Measurements from ENCODE around the gene SYPL2.
"Not testable (repeated sequence)": the region's sequence is repeated elsewhere in the genome, so short reads cannot be mapped to it uniquely, and the experiment has no call there.

DNA sequence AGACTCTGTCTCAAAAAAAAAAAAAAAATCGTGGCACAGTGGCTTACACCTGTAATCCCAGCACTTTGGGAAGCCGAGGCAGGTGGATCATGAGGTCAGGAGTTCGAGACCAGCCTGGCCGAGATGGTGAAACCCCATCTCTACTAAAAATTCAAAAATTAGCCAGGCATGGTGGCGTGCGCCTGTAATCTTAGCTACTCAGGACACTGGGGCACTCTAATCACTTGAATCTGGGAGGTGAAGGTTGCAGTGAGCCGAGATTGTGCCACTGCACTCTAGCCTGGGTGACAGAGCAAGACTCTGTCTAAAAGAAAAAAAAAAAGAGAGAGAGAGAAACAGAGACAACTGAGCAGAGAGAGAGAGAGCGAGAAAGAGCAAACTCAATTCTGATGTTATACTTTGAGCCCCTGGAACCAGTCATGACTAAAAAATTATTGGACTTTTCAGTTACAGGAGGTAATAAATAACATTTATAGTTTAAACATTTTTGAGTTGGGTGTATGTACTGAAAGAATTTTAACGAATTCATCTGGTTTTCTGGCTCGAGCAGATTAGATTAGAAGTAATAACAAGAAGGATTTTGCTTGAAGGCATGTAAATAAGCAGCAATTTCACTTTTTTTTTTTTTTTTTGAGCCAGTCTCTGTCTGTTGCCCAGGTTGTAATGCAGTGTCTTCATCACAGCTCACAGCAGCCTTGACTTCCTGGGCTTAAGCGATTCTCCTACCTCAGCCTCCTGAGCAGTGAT lies 20.2 kb upstream of the SYPL2 start:
- TF ChIP-seq EP300 (IDR thresholded peaks at IDR 0.05), result not testable (repeated sequence)
- TF ChIP-seq, protein P1, sequence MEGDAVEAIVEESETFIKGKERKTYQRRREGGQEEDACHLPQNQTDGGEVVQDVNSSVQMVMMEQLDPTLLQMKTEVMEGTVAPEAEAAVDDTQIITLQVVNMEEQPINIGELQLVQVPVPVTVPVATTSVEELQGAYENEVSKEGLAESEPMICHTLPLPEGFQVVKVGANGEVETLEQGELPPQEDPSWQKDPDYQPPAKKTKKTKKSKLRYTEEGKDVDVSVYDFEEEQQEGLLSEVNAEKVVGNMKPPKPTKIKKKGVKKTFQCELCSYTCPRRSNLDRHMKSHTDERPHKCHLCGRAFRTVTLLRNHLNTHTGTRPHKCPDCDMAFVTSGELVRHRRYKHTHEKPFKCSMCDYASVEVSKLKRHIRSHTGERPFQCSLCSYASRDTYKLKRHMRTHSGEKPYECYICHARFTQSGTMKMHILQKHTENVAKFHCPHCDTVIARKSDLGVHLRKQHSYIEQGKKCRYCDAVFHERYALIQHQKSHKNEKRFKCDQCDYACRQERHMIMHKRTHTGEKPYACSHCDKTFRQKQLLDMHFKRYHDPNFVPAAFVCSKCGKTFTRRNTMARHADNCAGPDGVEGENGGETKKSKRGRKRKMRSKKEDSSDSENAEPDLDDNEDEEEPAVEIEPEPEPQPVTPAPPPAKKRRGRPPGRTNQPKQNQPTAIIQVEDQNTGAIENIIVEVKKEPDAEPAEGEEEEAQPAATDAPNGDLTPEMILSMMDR (IDR thresholded peaks at IDR 0.05), result not testable (repeated sequence)

Measured in ovary (tissue), 3 donors.